Measurements from ENCODE around the gene ATF7. TPM values are rescaled to one million over a fixed set of nuclear protein-coding genes. Genes with fewer than 3 reads are reported as not detected.

The ATF7 gene
- total and polyA plus RNA-seq, 2 of the 13 experiments (the other 11 are each of a cell fraction or from before 2014, with no cell fraction given): 9.6 to 16.2 TPM

DNA sequence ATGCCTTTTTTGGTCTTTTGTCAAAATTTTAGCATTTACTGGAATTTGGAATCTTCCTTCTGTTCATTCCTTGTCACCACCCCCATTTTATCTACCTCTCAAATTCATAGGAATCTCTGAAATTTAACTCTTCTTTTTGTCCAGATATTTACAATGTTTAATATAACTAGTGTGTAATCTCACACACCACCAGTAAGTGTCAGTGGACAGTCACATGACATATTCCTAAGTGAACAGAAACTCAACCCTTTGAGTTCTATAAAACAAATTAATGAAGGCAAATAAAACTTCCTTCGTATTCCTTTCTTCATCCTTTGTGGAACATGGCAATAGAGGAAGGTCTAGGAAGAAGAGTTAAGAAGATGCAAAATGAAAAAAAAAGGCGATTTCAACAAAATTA lies 26.6 kb downstream of the ATF7 start:
- Histone ChIP-seq H3K27me3 (ENCODE audit: control insufficient read depth in 1 of 2, insufficient read depth in 2 of 2, low read length in 2 of 2) (no peaks in the 10 kb centered on the region), H3K79me2 (ENCODE audit: insufficient read depth, low read length) (peaks cover 9% of the 10 kb centered on the region), H3K9me3 (ENCODE audit: low read length) (no peaks in the 10 kb centered on the region), H4K20me1 (ENCODE audit: insufficient read depth, low read length) (no peaks in the 10 kb centered on the region), H3K4me2 (ENCODE audit: low read depth, low read length) (no peak overlapping the region), H3K4me3 (replicated peaks in 1 of 3; ENCODE audit: insufficient read depth in 1 of 3, low read depth in 2 of 3, low read length in 3 of 3) (no peak overlapping the region), H3K36me3 (replicated peaks in 1 of 2; ENCODE audit: control insufficient read depth in 1 of 2, insufficient read depth in 2 of 2, low read length in 2 of 2) (peaks cover 0 to 13% of the 10 kb centered on the region in 2 experiments; a peak in 2 of 5 replicates), H3K27ac (ENCODE audit: extremely low read length, insufficient read depth, low read length) (no peak overlapping the region), H3K4me1 (ENCODE audit: insufficient read depth, low read length) (no peaks in the 10 kb centered on the region), H2AFZ (ENCODE audit: low read length) (no peak overlapping the region), H3K9ac (ENCODE audit: insufficient read depth, low read depth, low read length) (no peak overlapping the region)
- intact Hi-C loops (cut with micrococcal nuclease; ENCODE audit: unreplicated experiment) (no loop called here), in situ Hi-C loops (cut with HindIII; ENCODE audit: extremely low pct_ligation_motif_present, low pct_unique_long_range_greater_than_20kb) (no loop called here)
- no peak for DNase-seq (ENCODE audit: low spot score)
- no peak for FAIRE-seq
- ChIA-PET POLR2A (no interaction called here), CTCF (ENCODE audit: low intra/inter-chr PET ratio, low total read pairs) (no interaction called here)
- 97% methylated on average over 2 of the region's 2 CpGs for WGBS (ENCODE audit: low lambda C conversion rate)
- no peak for ATAC-seq
- BruUV-seq (replicated peaks): TSS peak; percentile 21
- TF ChIP-seq KLF11 (CRISPR knock-in tag; IDR thresholded peaks at IDR 0.05): no peak
- TF ChIP-seq FOXK1 (CRISPR knock-in tag; IDR thresholded peaks at IDR 0.05; ENCODE audit: borderline replicate concordance, low read depth): no peak
- TF ChIP-seq POLR2AphosphoS2 (IDR thresholded peaks at IDR 0.05; ENCODE audit: low read depth, low read length): no peak
- TF ChIP-seq LCORL (IDR thresholded peaks at IDR 0.05): no peak
- TF ChIP-seq LCORL (CRISPR knock-in tag; IDR thresholded peaks at IDR 0.05): no peak
- TF ChIP-seq, protein P1, sequence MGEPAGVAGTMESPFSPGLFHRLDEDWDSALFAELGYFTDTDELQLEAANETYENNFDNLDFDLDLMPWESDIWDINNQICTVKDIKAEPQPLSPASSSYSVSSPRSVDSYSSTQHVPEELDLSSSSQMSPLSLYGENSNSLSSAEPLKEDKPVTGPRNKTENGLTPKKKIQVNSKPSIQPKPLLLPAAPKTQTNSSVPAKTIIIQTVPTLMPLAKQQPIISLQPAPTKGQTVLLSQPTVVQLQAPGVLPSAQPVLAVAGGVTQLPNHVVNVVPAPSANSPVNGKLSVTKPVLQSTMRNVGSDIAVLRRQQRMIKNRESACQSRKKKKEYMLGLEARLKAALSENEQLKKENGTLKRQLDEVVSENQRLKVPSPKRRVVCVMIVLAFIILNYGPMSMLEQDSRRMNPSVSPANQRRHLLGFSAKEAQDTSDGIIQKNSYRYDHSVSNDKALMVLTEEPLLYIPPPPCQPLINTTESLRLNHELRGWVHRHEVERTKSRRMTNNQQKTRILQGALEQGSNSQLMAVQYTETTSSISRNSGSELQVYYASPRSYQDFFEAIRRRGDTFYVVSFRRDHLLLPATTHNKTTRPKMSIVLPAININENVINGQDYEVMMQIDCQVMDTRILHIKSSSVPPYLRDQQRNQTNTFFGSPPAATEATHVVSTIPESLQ (CRISPR knock-in tag; conservative IDR thresholded peaks at IDR 0.05): no peak
- TF ChIP-seq HHEX (CRISPR knock-in tag; IDR thresholded peaks at IDR 0.05): no peak
- TF ChIP-seq, protein P2, sequence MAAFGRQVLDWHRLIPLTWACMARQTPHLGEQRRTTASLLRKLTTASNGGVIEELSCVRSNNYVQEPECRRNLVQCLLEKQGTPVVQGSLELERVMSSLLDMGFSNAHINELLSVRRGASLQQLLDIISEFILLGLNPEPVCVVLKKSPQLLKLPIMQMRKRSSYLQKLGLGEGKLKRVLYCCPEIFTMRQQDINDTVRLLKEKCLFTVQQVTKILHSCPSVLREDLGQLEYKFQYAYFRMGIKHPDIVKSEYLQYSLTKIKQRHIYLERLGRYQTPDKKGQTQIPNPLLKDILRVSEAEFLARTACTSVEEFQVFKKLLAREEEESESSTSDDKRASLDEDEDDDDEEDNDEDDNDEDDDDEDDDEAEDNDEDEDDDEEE (CRISPR knock-in tag; IDR thresholded peaks at IDR 0.05): no peak
- TF ChIP-seq, protein P3, sequence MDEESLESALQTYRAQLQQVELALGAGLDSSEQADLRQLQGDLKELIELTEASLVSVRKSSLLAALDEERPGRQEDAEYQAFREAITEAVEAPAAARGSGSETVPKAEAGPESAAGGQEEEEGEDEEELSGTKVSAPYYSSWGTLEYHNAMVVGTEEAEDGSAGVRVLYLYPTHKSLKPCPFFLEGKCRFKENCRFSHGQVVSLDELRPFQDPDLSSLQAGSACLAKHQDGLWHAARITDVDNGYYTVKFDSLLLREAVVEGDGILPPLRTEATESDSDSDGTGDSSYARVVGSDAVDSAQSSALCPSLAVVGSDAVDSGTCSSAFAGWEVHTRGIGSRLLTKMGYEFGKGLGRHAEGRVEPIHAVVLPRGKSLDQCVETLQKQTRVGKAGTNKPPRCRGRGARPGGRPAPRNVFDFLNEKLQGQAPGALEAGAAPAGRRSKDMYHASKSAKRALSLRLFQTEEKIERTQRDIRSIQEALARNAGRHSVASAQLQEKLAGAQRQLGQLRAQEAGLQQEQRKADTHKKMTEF (CRISPR knock-in tag; IDR thresholded peaks at IDR 0.05): no peak

All from HepG2 (cell line).